Sigmoid colon (tissue), 3 donors: ENCODE data around the gene TGM6.

Source experiments
- CTCF ChIP-seq, 4 experiments: fragments of 450-650 bp in 3 of 4; fragments of 200-600 bp in 1 of 4; IDR thresholded peaks; one replicate each; pipeline ENCODE4 v1.5.1; 2016 to 2019; ENCODE audit warnings: antibody characterized with exemption in 4 of 4, mild to moderate bottlenecking in 3 of 4, moderate library complexity in 2 of 4
- POLR2A ChIP-seq, 2 donors: fragments of 450-650 bp; IDR thresholded peaks; one replicate each; pipeline ENCODE4 v1.6.1; 2016; ENCODE audit warnings: antibody characterized with exemption in 2 of 2, mild to moderate bottlenecking in 2 of 2, moderate library complexity in 2 of 2

GRCh38 chr20:2379511-2380229 lies 1.0 kb upstream of the TGM6 start:
- no peak for TF ChIP-seq CTCF (IDR thresholded peaks at IDR 0.05)
- no peak for TF ChIP-seq POLR2A (IDR thresholded peaks at IDR 0.05)
